GM10266 (cell line): ENCODE measurements around the gene PACS2.

Experiments
- DNase-seq: peaks from one replicate; pipeline ENCODE4 v3.0.0; 2012; ENCODE audit errors: extremely low spot score
- TF ChIP-seq, protein P1 (sequence below): IDR thresholded peaks from 2 replicates; pipeline ENCODE4 v1.5.1; 2012; ENCODE audit warnings: mild to moderate bottlenecking, low read depth; ENCODE audit not compliant: control insufficient read depth, insufficient read depth; ENCODE audit errors: missing control alignments

PACS2 gene

GRCh38 chr14:105390849-105391500 is 76.4 kb downstream of the PACS2 start:
- DNase-seq = no peak
- TF ChIP-seq, protein P1, sequence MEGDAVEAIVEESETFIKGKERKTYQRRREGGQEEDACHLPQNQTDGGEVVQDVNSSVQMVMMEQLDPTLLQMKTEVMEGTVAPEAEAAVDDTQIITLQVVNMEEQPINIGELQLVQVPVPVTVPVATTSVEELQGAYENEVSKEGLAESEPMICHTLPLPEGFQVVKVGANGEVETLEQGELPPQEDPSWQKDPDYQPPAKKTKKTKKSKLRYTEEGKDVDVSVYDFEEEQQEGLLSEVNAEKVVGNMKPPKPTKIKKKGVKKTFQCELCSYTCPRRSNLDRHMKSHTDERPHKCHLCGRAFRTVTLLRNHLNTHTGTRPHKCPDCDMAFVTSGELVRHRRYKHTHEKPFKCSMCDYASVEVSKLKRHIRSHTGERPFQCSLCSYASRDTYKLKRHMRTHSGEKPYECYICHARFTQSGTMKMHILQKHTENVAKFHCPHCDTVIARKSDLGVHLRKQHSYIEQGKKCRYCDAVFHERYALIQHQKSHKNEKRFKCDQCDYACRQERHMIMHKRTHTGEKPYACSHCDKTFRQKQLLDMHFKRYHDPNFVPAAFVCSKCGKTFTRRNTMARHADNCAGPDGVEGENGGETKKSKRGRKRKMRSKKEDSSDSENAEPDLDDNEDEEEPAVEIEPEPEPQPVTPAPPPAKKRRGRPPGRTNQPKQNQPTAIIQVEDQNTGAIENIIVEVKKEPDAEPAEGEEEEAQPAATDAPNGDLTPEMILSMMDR = no peak

DNA sequence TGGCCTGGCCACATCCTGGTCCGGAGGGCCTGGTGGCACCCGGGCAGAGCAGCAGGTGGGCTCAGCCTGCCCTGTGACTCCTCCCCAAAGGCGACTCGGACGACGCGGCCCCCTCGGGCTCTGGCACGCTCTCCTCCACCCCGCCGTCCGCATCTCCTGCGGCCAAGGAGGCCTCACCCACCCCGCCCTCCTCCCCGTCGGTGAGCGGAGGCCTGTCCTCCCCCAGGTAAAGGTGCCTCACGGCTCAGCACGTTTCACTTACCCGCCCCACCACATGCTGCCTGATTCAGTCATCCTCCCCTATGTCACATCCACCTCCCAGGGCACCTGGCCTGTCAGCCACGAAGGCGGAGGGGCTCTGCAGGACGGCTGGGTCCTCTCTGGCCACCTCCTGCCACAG is 77.0 kb downstream of the PACS2 start:
- TF ChIP-seq, protein P1 = no peak

DNA sequence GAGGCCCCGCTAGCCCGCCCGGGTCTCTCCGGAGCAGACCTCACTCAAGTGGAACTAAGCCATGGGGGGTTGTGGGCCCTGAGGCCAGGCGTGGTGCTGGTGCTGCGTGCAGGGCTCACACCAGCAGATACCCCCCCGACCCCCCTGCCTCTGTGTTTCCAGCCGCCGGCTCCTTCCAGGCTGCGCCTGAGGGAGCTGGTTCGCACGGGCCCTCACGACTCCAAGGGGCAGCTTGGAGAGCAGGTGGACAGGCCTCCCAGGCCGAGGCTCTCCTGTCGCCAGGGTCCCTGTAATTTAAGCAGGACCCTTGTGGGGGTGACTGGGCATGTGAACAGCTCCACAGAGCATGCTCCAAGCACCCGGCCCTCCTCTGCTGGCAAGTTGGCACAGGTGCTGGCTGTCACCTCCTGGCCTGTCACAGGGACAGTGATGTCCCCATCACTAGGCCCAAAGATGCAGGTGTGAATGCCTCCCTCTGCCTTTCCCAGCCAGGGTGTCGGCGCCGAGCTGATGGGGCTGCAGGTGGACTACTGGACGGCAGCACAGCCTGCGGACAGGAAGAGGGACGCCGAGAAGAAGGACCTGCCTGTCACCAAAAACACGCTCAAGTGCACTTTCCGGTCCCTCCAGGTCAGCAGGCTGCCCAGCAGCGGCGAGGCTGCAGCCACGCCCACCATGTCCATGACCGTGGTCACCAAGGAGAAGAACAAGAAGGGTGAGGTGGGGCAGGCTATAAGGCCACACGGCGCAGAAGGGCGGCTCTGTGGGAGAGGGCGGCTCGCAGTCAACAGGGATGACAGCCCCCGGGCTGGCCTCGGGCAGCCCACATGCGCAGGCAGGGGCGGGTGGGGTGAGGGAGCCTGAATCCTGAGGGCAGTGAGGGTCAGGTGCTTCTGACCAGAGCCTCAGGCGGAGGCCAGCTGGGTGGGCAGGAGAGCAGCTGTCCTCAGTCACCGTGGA is 77.9 kb downstream of the PACS2 start:
- no peak for DNase-seq
- TF ChIP-seq, protein P1 = no peak

More for the DNA sequence above, 77.0 kb downstream of the PACS2 start:
- no peak for DNase-seq

DNA sequence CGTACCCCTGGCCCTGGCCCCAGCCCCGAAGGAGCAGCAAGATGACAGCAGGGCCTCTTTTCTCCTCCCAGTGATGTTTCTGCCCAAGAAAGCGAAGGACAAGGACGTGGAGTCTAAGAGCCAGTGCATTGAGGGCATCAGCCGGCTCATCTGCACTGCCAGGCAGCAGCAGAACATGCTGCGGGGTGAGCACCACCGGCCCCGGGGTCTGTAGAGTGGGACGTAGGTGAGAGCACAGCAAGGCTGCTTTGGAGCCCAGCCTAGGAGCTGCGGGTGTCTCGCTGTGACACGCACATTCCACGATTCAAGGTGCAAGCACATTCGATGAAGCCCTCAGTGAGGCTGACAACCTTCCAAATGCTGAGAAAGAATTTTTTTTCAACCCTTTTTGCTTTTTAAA is 78.6 kb downstream of the PACS2 start:
- DNase-seq = no peak
- TF ChIP-seq, protein P1 = no peak

GRCh38 chr14:105394714-105395537 is 80.4 kb downstream of the PACS2 start:
- TF ChIP-seq, protein P1 = no peak

GRCh38 chr14:105395538-105395854 is 80.9 kb downstream of the PACS2 start:
- no peak for DNase-seq
- TF ChIP-seq, protein P1 = no peak

More at GRCh38 chr14:105394714-105395537, 80.4 kb downstream of the PACS2 start:
- DNase-seq = no peak
